GM18909 (cell line): ENCODE results near the gene IRAK1.

ENCODE experiments used
- ATAC-seq: cut with Tn5 transposase; IDR thresholded peaks from one replicate; pipeline ENCODE4 v1.9.1; 2021; ENCODE audit warnings: mild to moderate bottlenecking; ENCODE audit not compliant: unreplicated experiment, poor library complexity

Gene IRAK1

DNA sequence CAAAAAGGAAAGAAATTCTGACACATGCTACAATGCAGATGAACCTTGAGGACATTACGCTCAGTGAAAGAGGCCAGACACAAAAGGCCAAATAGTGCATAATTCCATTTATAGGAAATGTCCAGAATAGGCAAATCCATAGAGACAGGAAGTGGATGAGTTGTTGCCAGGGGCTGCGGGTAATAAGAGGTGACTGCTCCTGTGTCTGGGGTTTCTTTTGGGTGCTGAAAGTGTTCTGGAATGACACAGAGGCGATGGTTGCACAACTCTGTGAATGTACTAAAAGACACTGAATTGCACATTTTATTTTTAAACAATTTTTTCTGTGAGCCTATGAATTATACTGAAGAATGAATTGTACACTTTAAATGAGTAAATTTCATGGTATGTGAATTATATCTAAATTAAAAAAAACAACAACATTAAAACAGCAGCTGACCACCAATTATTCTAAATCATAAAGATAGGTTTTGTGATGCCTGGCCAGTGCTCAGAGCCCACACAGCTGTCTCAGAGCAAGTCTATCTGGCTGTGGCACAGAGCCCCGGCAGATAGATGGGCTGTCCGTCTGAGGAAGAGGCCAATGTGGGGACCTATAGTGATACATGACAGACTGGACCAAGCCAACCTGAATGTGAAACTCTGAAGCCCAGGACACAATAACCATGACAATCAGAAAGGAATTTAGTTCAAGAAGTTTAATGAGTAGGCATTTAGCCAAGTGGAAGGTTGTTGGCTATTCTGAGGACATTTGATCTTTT lies 23.5 kb upstream of the IRAK1 start:
- no peak for ATAC-seq

DNA sequence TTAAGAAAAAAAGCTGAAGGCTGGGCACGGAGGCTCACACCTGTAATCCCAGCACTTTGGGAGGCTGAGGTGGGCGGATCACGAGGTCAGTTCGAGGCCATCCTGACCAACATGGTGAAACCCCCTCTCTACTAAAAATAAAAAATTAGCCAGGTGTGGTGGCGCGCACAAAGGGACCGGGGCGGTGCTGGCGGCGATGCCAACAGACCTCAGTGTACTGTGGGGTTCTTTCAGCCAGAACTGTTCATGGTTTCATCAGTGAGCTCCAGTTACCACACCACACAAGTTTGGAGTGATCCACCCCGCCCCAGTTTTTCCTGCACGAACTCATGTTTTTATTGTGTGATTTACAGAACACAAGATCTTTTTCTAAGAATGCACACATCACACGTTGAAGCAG lies 21.2 kb upstream of the IRAK1 start:
- ATAC-seq = no peak

DNA sequence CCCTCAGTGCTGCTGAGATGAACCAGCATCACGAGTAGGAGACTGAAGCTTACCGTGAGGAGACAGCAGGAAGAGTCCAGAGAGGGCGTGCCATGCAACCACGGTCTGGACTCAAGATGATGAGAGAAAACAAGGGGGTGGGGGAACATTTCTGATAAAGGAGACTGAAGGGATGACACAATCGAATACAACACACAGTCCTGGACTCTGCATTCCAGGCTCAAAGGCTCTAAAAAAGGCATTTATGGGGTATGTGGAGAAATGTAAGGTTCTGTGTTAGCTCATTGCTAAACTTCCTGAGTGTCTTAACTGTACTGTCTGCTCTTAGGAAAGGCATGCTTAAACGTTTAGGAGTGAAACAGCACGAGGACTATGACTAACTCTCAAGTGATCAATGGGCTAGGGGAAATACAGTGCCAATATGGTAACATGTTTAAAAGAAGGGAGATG lies 20.6 kb upstream of the IRAK1 start:
- ATAC-seq = no peak

DNA sequence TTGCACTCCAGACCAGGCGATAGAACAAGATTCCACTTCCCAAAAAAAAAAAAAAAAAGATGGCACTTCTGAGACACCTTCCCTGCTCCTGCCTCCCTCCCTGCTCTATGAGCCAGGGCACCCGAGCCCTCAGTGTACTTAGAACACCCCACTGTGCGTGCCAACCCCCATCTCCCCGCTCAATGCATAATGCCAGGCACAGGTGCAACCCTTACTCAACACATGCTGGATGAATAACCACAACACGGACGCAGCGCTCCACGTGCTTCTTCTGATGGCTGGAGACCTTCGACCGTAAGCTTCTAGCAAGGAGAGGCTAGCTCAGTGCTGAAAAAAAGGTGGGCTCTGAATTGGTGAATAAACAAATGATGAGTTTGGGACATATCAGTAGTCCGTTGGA lies 19.9 kb upstream of the IRAK1 start:
- no peak for ATAC-seq

DNA sequence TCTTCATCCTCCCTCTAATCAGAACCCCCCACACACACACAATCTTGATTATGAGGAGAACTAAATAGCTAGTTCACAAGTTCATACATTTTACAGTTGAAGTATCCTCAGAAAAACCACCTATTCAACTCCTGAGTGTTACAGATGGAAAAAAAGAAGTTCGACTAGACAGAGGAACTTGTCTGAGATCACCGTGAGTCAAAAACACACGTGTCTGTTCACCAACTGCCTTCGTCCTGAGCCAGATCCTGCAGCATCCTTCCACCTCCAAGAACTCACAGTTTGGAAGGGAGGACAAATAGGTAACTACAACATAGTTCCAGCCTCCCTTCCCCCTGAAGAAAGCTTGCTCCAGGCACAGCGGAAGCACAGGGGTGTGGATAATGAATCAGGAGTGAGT lies 19.0 kb upstream of the IRAK1 start:
- ATAC-seq = no peak

DNA sequence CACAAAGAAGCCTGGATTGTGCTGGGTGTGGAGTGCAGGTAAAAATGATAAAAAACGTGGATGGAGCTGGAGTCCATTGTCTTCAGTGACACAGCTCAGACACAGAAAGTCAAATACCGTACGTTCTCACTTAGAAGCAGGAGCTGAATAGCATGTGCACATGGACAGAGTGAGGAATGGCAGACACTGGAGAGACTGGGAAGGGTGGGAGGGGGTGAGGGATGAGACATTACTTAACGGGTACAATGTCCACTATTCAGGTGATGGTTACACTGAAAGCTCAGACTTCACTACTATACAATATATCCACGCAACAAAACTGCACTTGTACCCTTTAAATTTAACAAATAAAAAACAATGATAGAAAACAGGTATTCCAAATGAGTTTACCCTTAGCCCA lies 18.1 kb upstream of the IRAK1 start:
- no peak for ATAC-seq

DNA sequence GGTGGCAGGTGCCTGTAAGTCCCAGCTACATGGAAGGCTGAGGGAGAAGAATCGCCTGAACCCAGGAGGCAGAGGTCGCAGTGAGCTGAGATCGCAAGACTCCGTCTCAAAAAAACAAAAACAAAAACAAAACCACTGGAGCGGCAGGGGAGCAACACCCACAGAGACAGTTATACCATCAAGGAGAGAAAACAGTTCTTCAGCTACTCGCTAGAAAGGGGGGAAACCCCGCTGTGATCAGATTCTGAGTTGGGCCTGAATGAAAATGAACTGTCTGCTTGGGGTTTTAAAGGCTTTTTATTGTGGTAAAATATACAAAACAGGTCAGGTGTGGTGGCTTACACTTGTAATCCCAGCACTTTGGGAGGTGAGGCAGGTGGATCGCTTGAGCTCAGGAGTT lies 16.8 kb upstream of the IRAK1 start:
- ATAC-seq = no peak

DNA sequence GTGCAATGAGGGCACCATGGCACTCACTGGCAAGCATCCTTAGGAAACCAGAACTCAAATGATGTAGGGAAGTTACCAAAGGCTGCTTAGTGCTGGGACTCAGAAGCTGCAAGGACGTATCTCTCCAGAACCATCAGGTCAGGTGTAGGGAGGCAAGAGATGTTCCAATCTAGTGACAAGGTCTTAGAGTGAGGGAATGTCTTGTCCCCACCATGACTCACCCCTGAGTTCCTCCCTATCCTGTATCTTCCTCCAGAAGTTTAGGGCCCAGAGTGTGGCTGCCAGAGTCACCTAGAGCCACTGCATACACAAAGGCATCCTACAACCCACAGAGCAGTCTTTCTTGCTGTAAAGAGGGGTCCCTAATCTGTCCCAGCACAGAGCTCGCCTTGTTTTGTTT lies 14.1 kb upstream of the IRAK1 start:
- no peak for ATAC-seq

DNA sequence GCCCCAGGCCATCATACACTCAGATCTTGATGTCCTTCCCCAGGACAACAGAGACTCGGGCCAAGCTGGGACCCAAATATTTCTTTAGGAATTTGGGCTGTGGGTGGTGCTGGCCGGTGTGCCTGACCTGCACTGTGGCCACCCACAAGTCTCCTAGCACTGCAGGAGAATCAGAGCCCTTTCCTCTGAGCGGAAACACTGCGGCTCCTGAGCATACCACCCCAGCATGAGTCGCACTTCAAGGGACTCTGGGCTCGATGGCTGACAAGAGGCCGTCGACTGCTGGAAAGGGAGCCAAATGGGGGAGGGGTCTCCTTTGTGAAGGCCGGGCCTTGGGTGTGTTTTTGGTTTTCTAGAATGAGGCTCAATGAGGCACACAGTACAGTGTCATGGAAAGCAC lies 13.0 kb upstream of the IRAK1 start:
- no peak for ATAC-seq

DNA sequence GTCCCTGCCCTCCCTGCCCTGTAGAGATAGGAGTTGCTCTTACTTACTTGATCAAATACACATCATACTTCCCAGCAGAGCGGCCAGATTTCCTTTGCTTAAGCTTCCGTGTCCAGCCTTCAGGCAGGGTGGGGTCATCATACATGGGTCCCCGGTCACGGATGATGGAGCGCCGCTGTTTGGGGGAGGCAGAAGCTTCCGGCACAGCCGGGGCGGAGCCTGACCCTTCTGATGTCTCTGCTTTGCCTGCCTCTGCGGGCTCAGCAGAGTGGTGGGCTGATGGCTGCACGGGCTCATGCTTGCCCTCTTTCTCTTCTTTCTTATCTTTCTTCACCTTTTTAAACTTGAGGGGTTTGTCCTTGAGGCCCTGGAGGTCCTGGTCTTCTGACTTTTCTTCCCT lies 12.5 kb upstream of the IRAK1 start:
- no peak for ATAC-seq

DNA sequence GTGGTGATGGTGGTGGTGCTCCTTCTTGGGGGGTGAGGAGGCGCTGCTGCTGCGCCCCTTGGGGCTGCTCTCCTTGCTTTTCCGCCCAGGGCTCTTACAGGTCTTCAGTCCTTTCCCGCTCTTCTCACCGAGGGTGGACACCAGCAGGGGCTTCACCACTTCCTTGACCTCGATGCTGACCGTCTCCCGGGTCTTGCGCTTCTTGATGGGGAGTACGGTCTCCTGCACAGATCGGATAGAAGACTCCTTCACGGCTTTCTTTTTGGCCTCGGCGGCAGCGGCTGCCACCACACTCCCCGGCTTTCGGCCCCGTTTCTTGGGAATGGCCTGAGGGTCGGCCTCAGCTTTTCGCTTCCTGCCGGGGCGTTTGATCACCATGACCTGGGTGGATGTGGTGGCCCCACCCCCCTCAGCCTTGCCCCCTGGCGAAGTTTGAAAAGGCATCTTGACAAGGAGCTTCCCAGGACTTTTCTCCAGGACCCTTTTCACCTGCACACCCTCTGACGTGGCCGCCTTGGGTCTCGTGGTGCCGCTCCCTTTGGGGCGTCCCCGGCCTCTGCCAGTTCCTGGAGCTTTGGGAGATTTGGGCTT lies 11.1 kb upstream of the IRAK1 start:
- no peak for ATAC-seq

DNA sequence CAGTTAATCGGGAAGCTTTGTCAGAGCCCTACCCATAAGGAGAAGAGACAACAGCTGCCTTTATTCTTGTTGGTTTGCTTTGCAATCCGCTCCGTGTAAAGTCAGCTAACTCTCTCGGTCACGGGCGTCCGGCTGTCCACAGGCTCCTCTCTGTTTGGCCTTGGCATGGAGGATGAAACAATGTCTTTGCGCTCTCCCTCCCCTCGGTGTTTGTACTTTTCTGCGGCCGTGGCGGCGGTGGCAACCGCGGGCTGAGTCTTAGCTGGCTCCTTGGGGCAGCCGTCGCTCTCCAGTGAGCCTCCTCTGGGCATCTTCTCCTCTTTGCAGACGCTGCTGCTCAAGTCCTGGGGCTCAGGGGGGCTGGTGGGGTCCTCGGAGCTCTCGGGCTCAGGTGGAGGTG lies 10.6 kb upstream of the IRAK1 start:
- no peak for ATAC-seq

DNA sequence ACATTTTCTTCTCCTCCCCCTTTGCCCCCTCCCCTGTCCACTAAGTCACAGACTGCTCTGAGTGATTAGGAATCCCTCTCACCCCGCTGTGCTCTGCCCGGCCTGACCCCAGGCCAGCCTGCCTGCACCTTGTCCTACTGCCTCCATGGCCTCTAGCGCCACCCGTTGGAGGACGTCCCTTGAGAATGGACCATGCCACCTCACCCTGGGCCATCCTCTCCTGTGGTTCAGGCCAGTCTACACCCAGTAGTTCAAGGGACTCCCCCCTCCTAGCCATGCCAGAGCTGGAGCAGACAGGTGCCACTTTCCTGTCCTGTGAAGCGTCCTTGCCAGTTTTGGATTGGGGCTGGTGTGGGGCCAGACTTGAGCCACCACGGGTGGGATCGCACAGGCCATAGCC lies 9.7 kb upstream of the IRAK1 start:
- no peak for ATAC-seq

DNA sequence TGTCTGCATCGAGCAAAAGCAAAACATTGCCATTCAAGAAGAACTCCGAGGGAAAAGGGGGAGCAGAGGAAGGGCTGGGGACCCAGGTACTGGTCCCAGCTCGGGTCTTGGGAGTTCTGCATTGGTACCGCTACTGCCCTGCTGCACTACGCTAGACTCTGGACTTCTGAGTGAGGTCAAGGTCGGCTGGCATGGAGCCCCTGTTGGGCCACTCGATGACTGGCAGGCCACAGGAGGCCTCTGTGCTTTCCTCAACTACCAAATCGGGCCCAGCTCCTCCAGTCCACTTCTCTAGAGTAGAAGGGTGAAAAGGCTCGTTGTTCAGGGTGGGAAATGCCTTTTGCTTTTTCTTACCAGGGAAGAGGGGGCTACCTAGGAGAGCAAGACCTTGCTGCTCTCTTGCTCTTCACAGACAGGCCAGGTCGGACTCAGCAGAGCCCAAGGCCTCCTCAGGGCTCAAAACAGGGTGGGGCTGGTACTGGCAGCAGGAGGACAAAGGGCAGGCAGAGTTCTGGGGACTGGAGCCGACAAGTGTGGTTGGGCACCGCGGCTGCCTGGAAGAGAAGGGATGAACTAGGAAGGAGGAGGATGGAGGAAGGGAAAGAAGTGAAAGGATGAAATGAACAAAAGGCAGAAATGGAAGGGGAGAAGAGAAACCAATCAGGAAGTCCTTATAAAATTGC lies 8.9 kb upstream of the IRAK1 start:
- no peak for ATAC-seq

DNA sequence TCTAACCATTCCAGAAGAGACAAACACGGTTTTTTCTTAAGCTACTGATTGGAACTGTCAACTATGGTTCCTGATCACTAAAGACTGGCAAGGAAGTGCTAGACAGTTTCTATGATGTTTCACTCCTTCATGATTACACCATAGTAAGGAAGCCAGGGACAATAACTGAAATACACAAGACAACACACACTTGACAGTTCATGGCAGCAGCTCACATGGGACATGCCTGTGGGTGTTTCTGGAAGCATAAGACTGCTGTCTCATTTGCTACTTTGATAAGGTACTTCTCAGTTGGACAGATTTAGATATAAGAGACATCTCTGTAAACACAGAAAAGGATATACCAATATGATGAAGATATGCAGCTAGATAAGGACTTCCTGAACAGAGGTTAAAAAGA lies 8.3 kb upstream of the IRAK1 start:
- ATAC-seq = no peak

DNA sequence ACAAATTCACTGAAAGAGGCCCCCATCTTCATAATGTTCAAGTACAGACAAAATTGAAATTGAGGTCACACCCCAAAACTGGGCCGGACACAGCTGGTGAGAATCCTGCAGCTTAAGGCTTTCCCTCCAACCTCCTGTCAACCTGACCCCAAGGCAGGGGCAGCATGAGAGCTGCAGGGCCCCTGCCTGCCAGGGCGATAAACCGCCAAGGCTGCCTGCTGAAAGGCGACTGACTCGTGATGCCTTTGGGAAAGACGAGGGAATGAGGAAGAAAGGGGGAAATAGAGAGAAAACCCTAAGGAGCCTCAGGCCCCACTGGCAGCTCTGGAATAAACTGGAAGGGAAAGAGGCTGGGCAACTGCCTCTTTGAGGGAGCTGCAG lies 7.3 kb upstream of the IRAK1 start:
- no peak for ATAC-seq

DNA sequence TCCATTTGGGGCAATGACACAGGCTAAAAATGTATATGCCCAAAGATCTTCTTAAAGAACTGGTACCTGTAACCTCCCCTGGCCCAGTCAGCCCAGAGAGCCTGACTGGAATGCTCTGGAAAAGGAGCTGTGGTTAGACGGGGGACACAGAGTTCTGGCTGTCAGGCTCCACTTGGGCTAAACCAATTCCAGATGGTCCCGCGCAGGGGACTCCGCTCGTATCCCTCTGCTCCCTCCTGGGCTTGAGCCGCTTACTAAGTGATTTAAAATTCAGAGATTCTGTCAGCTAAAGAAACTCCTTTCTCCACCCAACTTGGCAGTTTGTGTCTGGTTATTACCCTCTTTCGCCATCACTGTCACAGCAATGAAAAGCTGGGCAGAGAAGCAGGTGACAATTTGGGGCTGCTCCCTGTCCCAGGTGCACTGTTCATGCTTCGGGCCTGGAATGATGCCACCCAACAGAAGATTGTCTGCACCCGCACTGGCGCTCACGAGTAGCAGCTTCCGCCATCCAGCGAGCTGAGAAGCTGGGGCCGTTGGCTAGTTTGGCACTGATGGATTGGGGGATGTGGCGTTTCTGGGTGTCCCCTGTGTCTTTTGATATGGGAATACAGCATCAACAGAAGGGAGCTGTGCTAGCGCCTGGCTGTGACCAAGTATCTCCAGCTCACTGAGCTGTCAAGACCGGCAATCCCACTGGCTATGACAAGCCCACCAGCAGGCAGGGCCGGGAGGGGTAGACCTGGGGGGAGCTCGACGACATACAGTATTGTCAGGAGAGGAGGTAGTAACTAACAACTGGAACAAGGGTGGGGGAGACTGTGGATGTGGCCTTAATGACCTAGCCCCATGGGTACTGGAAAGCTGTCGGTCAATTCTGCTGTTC lies 6.7 kb upstream of the IRAK1 start:
- ATAC-seq = no peak

DNA sequence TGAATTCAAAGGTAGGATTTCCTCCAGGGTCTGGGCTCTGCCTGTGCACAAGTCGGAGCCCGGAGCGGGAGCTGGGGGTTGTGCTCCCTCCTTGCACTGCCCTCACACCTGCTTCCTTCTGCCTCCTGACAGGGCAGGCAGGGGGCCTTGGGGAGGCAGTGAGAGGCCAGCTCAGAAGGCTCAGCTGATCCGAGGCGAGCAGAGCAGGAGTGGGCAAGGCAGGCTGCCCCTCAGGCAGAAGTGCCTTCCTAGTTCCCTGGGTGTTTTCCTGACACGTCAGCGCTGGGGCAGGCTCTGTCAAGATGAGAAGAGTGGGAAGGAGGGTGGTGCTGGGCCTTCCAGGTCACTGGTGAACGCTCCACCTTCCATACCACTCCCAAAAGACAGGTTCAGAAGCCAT lies 5.5 kb upstream of the IRAK1 start:
- no peak for ATAC-seq

DNA sequence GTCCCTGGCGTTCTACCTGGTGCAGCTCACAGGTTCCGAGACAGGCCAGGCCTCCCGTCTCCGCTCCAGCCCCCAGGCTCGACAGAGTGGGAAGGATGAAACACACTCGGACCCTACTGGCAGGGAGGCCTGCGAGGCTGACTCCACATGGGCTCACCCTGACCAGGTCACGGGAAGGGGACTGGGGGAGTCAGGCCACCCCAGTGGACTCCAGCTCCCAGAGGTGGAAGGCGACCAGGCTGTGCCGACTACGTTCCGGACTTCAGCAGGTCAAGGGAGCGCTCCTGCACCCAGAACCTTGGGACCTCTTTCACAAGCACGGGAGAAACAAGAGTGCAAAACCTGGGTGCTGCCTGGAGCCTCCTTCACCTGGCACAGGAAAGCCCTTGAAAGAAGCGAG lies 4.6 kb upstream of the IRAK1 start:
- no peak for ATAC-seq

DNA sequence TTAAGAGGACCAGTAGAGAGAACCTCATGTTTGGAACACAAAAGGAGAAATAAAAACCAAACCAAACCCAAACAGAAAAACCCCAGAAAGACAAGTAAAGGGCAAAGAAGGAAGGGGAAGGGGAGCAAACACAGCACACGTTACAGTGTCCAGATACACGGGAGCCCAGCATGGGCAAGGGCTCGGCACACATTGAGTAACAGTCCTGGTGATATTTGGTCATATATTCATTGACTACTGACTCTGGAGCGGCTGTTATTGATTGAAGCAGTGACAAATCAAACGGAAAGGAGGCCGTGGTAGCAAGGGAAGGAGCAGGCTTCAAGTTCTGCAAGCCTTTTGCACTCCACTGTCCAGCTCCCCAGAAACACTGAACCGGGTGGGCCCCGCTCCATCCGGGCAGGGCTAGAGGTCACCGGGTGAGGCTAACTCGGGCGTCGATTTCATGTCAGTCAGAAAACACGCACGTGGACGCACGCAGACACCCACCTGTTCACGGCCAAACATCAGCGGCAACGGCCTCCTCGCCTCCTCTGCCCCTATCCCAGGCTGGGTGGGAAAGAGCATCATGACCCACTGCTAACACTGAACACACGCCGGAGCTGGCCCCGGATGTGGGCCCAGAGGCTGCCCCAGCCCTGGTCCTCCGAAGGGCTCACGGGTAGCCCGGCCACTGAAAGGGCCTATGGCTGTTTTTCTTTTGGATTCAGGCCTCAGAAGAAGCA lies 3.7 kb upstream of the IRAK1 start:
- ATAC-seq = no peak
